T-helper 2 cell (primary cell): ENCODE results near the gene IFNA5.

Experiments
- DNase-seq, 5 experiments: peaks; one replicate each; pipeline versions ENCODE4 v3.0.0 to v3.0.0-alpha.2; 2012 to 2022
- total RNA-seq, 2 donors: gene quantifications; one replicate each; lab custom pipeline; 2026; lab: John Stamatoyannopoulos, UW

IFNA5 gene
- total RNA-seq, result 0 reads per million in 2 donors

- no peak for DNase-seq
Observed at GRCh38 chr9:21305213-21305612, at the start of gene IFNA5. IFNA5 (minus strand) TSS chr9:21305313; CDS start chr9:21305256, 57 bp downstream.

- DNase-seq, result no peak
Observed at GRCh38 chr9:21350787-21351186, 45.7 kb upstream of the IFNA5 start, which contains the start of gene IFNA6. IFNA6 (minus strand) TSS chr9:21350887; CDS start chr9:21350887, 0 bp downstream.

- DNase-seq, result no peak
Observed at GRCh38 chr9:21348430-21348970, 43.4 kb upstream of the IFNA5 start.

- no peak for DNase-seq
Observed at GRCh38 chr9:21340735-21341134, 35.6 kb upstream of the IFNA5 start.

GRCh38 chr9:21336457-21336856 is 31.3 kb upstream of the IFNA5 start:
- DNase-seq, result peak in 1 of 5 experiments; percentile 17

- peak; percentile 64 to 93 (median 81) for DNase-seq
Observed at GRCh38 chr9:21334701-21335632, 29.9 kb upstream of the IFNA5 start, which contains the start of gene KLHL9. KLHL9 (minus strand) TSS chr9:21335404; CDS start chr9:21334859, 545 bp downstream.

GRCh38 chr9:21333226-21333625 is 28.1 kb upstream of the IFNA5 start:
- peak in 1 of 5 experiments; percentile 8 for DNase-seq

- DNase-seq, result peak in 1 of 5 experiments; percentile 61
Observed at GRCh38 chr9:21331676-21332402, 26.7 kb upstream of the IFNA5 start.

- peak in 2 of 5 experiments; percentile 30 to 69 for DNase-seq
Observed at GRCh38 chr9:21326526-21327139, 21.5 kb upstream of the IFNA5 start.

- no peak for DNase-seq
Observed at GRCh38 chr9:21324047-21324446, 18.9 kb upstream of the IFNA5 start.

- DNase-seq, result no peak
Observed at GRCh38 chr9:21322911-21323461, 17.9 kb upstream of the IFNA5 start.

- DNase-seq, result no peak
Observed at GRCh38 chr9:21320465-21320864, 15.4 kb upstream of the IFNA5 start.

GRCh38 chr9:21317956-21318923 is 13.1 kb upstream of the IFNA5 start:
- DNase-seq, result peak in 1 of 5 experiments; percentile 45

GRCh38 chr9:21316860-21317259 is 11.7 kb upstream of the IFNA5 start:
- no peak for DNase-seq

GRCh38 chr9:21316032-21316842 is 11.1 kb upstream of the IFNA5 start:
- no peak for DNase-seq

- no peak for DNase-seq
Observed at GRCh38 chr9:21314152-21314551, 9.0 kb upstream of the IFNA5 start.

- DNase-seq, result no peak
Observed at GRCh38 chr9:21311889-21312288, 6.8 kb upstream of the IFNA5 start.

GRCh38 chr9:21295992-21296391 is 9.1 kb downstream of the IFNA5 start:
- DNase-seq, result no peak

- peak in 1 of 5 experiments; percentile 42 for DNase-seq
Observed at GRCh38 chr9:21294904-21295538, 10.1 kb downstream of the IFNA5 start.
